HG03060 (cell line): Measurements from ENCODE around the gene ZNF107.

Experiments used
- ATAC-seq: cut with Tn5 transposase; IDR thresholded peaks from one replicate; pipeline ENCODE4 v1.9.1; 2021; ENCODE audit warnings: low read depth, moderate number of reproducible peaks; ENCODE audit not compliant: unreplicated experiment

ZNF107 gene

DNA sequence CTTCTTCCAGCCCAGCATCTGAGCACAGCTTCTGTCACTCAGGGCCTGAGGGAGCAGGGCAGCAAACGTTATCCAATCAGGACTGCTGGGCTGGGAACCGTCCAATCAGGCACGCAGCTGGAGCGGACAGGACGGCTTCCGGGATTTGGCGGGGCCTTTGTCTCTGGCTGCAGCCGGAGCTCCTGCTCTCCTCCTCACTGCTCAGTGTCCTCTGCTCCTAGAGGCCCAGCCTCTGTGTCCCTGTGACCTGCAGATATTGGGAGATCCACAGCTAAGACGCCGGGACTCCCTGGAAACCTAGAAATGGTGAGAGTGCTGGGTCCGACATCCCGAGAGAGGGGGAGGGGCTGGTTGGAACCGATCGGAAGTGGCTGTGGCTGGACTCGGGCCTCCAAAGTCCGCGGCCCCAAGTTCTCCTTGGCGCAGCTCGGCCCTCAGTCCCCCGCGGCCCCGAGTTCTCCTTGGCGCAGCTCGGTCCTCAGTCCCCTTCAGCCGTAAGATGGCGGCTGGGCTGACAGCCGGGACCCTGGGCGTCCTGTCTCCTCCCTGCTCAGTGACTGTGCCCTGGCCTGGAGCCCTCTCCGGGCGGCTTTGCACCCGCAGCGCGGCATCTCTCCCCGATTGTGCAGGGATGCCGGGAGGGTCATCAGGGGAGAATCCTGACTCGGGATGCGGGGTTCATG lies at the start of gene ZNF107:
ZNF107 (plus strand) TSS at position 154 of the 683 bp plus-strand sequence; CDS start at position 304, 150 bp downstream.
- peak; percentile 98 for ATAC-seq

DNA sequence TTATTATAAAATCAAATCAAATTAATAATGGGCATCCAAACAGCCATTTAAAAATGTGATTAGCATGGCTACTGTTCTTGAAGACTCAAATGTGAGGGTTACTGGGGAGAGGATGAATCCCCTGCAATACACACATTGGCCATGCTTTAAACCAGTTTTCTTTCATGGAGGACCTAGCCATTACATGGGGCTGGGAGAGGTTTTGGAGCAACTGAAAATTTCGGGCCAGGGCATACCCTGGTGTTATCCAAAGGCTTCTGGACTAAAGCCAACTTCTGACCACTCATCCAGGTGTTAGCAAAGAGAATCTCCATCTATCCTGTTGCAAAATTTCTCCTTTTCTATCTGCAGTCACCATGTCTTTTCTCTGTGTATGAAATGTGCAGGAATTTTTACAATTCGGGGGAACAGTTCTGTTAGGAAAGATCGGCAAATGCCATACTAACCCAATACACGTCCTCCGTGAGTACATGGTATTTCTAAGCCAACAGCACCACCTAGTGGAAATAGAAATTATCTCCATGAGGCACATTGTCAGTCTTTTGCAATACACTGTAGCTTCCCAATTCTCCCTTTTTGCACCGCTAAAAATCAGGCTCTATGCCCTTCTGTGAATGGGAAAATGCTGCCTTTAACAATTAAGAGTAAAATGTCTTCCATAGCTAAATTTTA lies 47.0 kb upstream of the ZNF107 start:
- ATAC-seq = no peak

DNA sequence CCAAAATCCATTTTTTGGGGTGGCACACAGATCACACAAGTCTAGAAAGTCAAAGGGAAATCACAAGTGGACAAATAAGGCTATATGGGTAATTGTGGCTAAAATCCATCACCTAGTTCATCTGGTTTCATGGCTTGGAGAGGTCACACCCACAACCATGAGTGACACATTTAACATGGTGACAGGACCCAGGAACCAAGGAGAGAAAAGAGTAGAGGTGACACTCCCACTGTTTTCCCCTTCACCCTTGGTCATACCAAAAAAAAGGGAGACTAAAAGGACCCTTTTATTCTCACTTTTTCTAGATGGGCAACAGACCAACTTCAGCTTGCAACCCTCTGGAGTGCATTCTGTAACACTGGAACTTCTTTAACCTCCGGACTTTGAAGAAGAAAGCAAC lies 46.2 kb upstream of the ZNF107 start:
- no peak for ATAC-seq

DNA sequence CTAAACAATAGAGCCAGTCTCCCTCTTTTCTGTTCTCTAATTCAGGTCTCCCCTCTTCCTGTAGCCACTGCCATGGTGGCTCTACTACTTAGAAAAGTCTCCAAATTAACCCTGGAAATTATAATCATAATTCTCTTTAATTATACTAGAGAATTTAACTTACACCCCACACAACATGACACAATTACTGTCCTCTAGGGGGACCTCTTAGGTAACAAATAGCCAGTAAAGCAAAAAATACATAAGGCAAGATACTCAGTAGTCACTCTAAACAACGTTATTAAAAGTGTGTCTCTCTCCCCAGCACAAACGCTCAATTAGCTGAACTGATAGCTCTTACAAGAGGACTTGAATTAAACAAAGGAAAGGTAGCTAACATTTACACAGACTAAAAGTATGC lies 44.3 kb upstream of the ZNF107 start:
- no peak for ATAC-seq

DNA sequence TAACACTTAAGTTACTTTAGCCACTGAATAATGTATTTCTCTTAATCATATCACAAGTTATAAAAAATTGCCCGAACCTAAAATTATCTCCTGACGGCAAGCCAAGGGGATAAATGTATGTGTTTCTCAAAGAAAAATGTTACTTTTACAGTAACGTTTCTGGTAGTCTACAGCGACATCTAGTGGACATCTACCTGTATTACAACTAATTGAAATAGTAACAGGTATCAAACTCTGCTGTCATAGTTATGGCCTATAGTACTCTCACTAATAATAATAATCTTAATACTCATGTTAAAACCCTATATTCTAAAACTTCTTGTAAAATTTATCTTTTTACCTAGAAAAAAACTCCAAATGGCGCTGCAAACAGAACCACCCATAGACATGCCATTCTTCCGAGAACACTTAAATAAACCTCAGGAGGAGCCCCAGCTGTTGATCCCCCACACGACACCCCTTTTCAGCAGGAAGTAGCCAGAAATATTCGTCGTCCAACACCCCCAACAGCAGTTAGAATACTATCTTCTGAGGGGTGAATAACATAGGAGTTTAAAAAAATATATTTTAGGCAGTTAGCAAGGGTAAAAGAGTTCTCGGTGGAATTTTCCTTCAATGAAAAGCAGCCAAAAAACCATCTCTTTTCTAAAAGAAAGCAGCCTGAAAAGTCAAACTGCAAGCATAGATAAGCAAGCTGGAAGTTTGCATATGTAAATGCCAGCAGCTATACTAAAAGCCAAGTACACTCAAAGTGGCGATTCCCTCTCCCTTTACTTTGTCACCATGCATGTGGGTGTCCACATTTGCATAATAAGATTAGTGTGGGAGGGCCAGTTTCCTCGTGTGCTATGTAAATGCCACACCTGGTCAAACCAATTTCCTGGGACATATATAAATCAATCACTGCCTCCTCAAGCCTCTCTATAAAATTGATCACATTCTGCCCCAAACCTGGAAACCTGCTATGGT lies 40.5 kb upstream of the ZNF107 start:
- ATAC-seq = no peak

DNA sequence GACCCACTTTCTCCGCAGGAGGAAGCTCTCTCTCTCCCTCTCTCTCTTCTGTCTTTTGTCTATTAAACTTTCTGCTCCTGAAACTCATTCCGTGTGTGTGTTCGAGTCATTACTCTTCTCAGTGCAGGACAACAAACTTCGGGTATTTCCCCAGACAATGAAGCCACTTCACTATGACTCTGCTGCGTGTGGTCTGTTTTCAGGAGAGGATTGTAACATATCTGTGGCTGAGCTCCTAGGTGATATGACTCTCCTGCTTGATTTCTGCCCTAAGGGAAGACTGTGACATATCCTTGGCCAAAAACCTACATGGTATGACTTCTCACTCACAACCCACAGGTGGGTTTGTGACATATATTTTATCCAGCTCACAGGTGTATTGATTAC lies 39.9 kb upstream of the ZNF107 start:
- no peak for ATAC-seq

DNA sequence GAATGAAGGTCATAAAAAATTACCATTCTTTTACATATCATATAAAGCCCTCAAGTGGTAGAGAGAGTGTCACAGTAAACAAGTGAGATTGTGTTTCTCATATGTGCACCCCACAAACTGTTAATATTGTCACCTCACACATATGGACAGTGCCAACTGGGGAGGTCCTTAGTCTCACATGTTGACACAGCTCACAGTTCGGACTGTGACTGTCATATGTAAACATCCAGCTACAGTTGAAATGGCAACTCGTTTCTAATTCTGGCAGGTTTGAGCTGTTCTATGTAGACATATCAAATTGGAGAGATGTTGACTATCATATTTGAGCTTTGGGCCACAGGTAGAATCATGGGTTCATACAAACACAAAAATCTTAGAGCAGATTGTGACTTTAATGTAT lies 39.4 kb upstream of the ZNF107 start:
- ATAC-seq = no peak

DNA sequence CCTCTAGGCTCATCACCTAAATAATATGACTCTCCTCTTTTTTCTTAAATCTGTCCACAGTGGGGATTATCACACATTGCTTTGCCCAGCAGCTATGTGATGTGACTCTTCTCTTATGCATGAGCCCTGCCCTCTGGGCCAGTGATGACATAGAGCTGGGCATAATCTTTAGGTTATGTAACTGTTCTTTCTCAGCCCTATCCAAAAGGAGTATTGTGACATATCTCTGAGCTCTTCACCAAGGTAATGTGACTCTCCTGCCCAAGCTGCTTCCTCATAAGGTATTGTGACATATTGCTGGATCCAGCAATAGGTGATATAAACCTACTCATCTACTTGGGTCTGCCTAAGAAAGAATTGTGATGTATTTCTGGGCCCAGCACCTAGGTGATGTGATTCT lies 37.7 kb upstream of the ZNF107 start:
- ATAC-seq = no peak

DNA sequence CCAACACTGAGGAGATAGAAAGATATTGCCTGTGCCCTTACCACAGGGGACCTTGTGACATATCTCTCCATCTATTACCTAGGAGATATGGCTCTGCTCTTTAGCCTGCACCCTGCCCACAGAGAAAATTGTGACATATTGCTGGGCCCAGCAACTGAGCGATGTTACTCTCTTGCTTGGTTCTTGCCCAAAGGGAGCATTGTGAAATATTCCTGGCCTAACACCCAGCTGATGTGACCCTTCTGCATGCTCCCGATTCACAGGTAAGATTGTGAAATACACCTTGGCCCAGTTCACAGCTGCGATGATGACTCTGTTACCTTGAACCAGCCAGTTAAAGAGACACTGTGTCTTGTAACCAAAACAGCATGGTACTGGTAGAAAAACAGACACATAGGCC lies 37.2 kb upstream of the ZNF107 start:
- no peak for ATAC-seq

DNA sequence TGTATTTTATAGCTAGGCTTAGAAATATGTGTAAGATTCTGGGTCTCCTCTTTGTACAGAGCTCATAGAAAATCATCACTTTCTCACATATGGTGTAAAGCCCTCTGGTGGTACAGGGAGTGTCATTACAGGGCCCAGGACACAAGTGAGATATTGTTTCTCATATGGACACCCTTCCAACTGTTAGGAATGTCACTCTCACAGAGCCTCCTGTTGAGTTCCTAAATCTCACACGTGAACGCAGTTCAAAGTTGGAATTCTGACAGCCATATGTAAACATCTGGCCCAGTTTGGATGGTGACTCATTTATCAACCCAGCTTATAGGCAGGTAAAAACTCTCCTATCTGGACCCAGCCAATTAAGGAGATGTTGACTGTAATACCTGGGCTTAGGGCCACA lies 35.4 kb upstream of the ZNF107 start:
- ATAC-seq = no peak

DNA sequence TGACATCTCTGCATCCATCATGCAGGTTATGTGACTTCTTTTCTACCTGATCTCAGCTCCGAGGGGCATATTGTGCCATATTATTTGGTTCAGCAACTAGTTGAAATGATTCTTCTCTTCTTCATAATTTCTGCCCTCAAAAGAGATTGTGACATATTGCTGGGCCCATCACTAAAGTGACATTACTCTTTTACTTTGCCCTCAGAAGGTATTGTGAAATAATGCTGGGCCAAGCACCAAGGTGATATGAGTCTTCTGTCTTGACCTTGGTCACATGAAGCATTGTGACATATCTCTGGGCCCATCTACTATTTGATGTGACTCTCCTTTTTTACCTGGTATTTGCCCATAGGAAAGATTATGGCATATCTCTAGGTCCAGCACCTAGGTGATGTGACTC lies 33.9 kb upstream of the ZNF107 start:
- no peak for ATAC-seq

DNA sequence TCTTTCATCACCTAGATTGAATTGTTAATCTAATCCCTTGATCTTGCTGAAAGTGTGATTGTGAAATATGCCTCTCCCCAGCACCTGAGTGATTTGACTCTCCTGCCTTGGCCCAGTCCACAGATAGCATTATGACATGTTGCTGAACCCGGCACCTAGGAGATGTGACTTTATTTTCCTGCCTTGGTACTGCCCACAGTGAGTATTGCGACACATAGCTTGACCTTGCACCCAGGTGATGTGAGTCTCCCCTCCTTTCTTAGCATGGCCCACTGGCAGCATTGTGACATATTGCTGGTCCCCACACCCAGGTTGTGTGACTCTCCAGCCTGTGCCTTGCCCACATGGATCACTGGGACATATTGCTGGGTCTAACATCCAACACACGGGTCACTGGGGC lies 32.5 kb upstream of the ZNF107 start:
- ATAC-seq = no peak

DNA sequence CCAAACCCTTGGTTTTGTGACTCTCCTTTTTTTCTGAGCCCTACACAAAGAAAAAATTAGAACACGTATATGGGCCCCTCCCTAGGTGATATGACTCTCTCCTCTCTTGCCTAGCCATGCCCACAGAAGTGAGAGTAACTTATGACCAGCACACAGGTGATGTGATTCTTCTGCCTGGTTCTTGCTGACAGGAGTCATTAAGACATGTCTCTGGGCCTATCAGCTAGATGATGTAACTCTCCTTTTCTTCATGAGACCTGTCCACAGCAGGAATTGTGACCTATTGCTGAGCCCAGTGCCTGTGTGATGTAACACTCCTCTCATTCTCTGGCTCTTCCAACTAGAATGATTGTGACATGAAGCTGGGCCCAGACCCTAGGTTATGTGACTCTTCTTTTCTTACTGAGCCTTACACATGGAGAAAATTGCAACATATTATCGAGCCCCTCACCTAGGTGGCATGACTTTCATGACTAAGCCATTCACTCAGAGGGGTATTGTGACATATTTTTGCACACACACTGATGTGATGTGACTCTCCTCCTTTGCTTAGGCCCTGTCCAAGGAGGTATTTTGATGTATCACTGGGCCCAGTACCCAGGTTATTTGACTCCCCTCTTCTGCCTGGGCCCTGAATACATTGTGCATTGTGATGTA lies 31.4 kb upstream of the ZNF107 start:
- no peak for ATAC-seq

DNA sequence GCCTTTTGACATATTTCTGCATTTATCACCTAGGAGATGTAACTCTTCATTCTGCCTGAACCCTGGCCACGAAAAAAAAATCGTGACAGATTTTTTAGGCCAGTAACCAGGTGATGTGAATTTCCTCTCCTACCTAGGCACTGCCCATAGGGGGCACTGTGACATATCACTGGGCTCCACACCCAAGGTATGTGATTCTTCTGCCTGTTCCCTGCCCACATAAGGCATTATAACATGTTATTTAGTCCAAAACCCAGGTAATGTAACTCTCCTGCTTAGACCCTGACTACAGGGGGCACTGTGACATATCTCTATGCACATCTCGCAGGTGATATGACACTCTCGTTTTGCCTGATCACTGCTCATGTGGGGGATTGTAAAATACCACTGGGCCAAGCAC lies 29.5 kb upstream of the ZNF107 start:
- ATAC-seq = no peak

DNA sequence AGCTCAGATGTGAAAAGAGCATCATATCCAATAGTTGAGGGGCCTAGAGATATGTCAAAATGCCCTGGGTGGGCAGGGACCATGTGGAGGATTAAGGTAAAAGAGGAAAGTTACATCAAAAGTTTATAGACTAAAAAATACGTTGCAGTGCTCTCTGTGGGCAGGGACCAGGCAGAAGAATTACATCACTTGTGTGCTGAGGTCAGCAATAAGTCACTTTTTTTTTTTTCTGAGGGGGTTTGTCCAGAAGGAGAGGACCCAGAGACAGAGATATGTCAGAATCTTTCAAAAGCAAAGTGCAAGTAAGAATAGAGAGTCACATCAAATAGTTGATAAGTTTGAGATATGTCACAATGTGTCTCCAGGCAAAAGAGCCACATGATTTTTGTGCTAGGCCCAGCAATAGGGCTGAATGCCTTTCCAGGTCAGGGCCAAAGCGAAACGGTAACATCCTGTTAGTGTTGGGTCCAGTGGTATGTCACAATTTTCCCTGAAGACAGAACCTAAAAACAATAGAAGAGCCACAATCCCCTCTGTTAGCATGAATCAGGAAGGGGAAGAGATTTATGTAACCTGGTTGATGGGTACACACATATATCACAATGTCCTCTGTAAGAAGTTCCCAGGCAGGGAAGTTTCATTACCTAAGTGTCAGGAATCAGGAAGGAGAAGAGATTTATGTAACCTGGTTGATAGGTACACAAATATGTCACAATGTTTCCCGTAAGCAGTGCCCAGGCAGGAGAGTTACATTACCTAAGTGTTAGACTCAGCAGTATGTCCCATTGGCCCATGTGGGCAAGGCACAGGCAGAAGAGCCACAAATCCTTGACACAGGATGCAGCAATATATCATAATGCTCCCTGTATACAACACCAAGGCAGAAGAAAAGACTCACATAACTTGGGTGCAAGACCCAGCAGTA lies 28.1 kb upstream of the ZNF107 start:
- ATAC-seq = no peak

DNA sequence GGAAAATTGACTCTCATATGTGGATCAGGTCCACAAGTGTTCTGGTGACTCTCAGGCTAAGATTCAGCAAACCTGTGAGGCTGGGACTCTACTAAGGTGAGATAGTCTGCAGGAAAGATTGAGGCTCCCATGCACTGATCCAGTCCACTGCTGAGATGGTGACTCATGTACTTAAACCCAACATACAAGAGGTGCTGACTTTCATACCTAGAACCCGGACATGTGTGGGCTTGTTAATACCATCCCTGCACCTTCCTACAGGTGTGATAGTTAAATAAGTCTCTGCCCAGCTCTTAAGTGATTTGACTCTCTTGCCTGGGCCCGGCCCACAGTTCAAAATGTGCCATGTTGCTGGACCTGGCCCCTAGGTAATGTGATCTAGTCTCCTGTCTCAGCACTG lies 27.1 kb upstream of the ZNF107 start:
- no peak for ATAC-seq

DNA sequence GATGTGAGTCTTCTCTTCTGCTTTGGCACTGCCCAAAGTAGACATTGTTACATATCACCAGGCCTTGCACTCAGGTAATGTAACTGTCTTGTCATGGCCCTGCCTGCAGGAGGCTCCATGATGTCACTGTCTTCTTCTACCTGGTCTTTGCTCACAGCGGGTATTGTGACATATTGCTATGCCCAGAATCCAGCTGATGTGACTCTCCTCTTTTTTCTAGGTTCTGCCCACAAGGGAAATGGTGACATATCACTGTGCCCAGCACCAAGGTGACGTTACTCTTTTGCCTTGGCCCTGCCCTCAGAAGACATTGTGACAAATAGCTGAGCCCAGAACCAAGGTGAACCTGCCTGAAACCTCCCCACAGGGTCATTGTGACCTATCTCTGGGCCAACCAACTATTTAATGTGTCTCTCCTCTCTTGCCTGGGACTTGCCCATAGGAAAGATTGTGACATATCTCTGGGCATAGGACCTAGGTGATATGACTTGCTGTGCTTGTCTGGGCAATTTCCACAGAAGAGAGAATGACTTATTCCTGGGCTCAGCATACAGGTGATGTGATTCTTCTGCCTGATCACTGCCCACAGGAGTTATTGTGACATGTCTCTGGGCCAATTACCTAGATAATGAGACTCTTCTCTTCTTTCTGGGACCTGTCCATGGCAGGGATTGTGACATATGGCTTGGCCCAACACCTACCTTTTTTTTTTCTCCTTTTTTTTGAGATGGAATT lies 26.5 kb upstream of the ZNF107 start:
- no peak for ATAC-seq

DNA sequence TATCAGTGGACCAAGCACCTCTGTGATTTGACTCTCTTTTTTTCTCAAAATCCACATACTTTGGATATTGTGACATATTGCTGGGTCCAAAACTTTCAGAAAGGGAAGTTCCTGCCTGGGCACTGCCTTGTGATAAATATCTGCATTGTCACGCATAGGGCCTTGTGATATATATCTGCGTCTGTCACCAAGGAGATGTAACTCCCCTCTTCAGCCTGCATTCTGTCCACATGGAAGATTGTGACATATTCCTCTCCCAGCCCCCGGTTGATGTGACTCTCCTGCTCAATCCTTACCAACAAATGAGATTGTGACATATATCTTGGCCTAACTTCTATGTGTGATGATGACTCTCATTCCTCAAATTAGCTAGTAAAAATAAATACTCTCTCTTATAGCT lies 25.4 kb upstream of the ZNF107 start:
- ATAC-seq = no peak

DNA sequence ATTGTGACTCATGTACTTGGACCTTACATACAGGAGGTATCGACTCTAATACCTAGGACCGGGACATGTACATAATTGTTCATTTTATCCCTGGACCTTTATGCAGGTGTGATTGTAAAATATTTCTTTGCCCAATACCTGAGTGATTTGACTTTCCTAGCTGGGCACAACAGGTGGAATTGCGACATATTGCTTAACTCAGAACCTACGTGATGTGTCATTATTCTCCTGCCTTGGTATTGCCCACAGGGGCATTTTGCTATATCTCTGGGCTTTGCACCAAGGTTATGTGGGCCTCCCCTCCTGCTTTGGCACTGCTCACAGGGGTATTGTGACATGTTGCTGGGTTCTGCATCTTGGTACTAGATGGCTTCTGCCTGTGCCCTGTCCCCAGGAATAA lies 23.9 kb upstream of the ZNF107 start:
- no peak for ATAC-seq
